ENCODE results near the gene HLA-DQA1. TPM values are rescaled to one million over a fixed set of nuclear protein-coding genes. Genes with fewer than 3 reads are reported as not detected.
"Not testable (repeated sequence)": the region's sequence is repeated elsewhere in the genome, so short reads cannot be mapped to it uniquely, and the experiment has no call there.

Gene HLA-DQA1
- total and polyA plus RNA-seq, 2 donors (not counting 1 experiment from before 2014, with no cell fraction given): 0.10 TPM; not detected in 1

DNA sequence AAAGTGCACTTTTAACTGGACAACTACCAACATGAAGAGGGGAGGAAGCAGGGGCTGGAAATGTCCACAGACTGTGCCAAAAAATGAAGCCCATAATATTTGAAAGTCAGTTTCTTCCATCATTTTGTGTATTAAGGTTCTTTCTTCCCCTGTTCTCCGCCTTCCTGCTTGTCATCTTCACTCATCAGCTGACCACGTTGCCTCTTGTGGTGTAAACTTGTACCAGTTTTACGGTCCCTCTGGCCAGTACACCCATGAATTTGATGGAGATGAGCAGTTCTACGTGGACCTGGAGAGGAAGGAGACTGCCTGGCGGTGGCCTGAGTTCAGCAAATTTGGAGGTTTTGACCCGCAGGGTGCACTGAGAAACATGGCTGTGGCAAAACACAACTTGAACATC is 3.9 kb downstream of the HLA-DQA1 start:
- TF ChIP-seq, protein P1, sequence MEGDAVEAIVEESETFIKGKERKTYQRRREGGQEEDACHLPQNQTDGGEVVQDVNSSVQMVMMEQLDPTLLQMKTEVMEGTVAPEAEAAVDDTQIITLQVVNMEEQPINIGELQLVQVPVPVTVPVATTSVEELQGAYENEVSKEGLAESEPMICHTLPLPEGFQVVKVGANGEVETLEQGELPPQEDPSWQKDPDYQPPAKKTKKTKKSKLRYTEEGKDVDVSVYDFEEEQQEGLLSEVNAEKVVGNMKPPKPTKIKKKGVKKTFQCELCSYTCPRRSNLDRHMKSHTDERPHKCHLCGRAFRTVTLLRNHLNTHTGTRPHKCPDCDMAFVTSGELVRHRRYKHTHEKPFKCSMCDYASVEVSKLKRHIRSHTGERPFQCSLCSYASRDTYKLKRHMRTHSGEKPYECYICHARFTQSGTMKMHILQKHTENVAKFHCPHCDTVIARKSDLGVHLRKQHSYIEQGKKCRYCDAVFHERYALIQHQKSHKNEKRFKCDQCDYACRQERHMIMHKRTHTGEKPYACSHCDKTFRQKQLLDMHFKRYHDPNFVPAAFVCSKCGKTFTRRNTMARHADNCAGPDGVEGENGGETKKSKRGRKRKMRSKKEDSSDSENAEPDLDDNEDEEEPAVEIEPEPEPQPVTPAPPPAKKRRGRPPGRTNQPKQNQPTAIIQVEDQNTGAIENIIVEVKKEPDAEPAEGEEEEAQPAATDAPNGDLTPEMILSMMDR (conservative IDR thresholded peaks at IDR 0.05 in 1 of 2, IDR thresholded peaks at IDR 0.05 in 1 of 2; ENCODE audit: low read depth in 1 of 2, low read length in 2 of 2): no peak
- no peak for TF ChIP-seq EZH2 (IDR thresholded peaks at IDR 0.05; ENCODE audit: low read length, missing control alignments)
- Histone ChIP-seq H3K27me3 (ENCODE audit: control insufficient read depth, insufficient read depth, low read length) (no peaks in the 10 kb centered on the region), H3K4me1 (ENCODE audit: control insufficient read depth, extremely low read depth, insufficient read depth, low read length) (no peaks in the 10 kb centered on the region), H3K79me2 (ENCODE audit: control insufficient read depth, insufficient read depth, low read length) (no peaks in the 10 kb centered on the region), H4K20me1 (ENCODE audit: control insufficient read depth, extremely low read depth, insufficient read depth, low read length) (no peaks in the 10 kb centered on the region), H2AFZ (ENCODE audit: low read length) (no peak overlapping the region), H3K4me3 (replicated peaks in 1 of 4; ENCODE audit: control extremely low read depth in 1 of 4, insufficient read depth in 1 of 4, low read depth in 3 of 4, low read length in 4 of 4) (no peak overlapping the region), H3K27ac (ENCODE audit: insufficient read depth, low read length) (no peak overlapping the region), H3K9me3 (ENCODE audit: control insufficient read depth, insufficient read depth, low read depth, low read length) (no peaks in the 10 kb centered on the region), H3K9ac (ENCODE audit: insufficient read depth, low read length) (no peak overlapping the region), H3K4me2 (ENCODE audit: extremely low read depth, insufficient read depth, low read length) (no peak overlapping the region), H3K36me3 (ENCODE audit: control insufficient read depth, insufficient read depth, low read length) (no peaks in the 10 kb centered on the region)
- no peak for DNase-seq (ENCODE audit: low read depth in 2 of 2)

DNA sequence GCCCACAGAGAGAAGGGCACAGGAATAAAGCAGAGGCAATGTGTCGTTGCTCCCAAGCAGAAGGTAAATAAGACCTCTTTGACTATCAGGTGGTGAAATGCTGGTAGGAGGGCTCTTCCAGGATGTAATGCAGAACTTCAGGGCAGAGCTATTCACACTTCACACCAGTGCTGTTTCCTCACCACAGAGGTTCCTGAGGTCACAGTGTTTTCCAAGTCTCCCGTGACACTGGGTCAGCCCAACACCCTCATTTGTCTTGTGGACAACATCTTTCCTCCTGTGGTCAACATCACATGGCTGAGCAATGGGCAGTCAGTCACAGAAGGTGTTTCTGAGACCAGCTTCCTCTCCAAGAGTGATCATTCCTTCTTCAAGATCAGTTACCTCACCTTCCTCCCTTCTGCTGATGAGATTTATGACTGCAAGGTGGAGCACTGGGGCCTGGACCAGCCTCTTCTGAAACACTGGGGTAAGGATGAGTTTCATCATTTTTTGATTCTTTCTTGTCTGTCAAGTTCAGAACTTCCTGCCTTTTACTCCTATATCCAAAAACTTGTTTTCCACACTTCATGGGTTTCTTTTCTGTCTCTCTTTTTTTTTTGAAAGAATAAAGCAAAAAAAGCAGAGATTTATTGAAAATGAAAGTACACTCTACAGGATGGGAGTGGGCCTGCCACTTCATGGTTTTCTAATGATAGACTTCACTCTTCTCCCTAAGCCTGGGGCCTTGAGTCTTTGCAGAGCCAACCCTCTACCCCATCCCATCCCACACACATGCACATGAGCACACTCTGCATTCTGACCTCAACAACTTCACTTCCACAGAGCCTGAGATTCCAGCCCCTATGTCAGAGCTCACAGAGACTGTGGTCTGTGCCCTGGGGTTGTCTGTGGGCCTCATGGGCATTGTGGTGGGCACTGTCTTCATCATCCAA is 4.8 kb downstream of the HLA-DQA1 start:
- H3K4me3 ChIP-seq (replicated peaks in 1 of 4; ENCODE audit: control extremely low read depth in 1 of 4, insufficient read depth in 1 of 4, low read depth in 3 of 4, low read length in 4 of 4); H3K4me2 ChIP-seq (ENCODE audit: extremely low read depth, insufficient read depth, low read length); H3K27me3 ChIP-seq (ENCODE audit: control insufficient read depth, insufficient read depth, low read length); H3K9ac ChIP-seq (ENCODE audit: insufficient read depth, low read length); H3K36me3 ChIP-seq (ENCODE audit: control insufficient read depth, insufficient read depth, low read length); H3K9me3 ChIP-seq (ENCODE audit: control insufficient read depth, insufficient read depth, low read depth, low read length); DNase-seq (ENCODE audit: low read depth in 2 of 2); H2AFZ ChIP-seq (ENCODE audit: low read length); H3K27ac ChIP-seq (ENCODE audit: insufficient read depth, low read length); H4K20me1 ChIP-seq (ENCODE audit: control insufficient read depth, extremely low read depth, insufficient read depth, low read length); H3K79me2 ChIP-seq (ENCODE audit: control insufficient read depth, insufficient read depth, low read length); H3K4me1 ChIP-seq (ENCODE audit: control insufficient read depth, extremely low read depth, insufficient read depth, low read length): not testable (repeated sequence)

DNA sequence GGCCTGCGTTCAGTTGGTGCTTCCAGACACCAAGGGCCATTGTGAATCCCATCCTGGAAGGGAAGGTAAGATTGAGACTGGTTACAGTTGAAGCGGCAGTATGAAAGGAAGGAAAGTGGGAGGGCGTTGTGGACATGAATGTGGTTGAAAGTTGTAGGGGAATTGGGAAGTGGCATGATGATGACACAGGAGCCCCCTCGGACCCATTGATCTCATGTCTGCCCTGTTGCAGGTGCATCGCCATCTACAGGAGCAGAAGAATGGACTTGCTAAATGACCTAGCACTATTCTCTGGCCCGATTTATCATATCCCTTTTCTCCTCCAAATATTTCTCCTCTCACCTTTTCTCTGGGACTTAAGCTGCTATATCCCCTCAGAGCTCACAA is 5.5 kb downstream of the HLA-DQA1 start:
- no peaks in the 10 kb centered on the region for H3K9me3 ChIP-seq (ENCODE audit: control insufficient read depth, insufficient read depth, low read depth, low read length)
- H3K9ac ChIP-seq (ENCODE audit: insufficient read depth, low read length): no peak overlapping the region
- no peak overlapping the region for H3K27ac ChIP-seq (ENCODE audit: insufficient read depth, low read length)
- no peaks in the 10 kb centered on the region for H3K36me3 ChIP-seq (ENCODE audit: control insufficient read depth, insufficient read depth, low read length)
- no peaks in the 10 kb centered on the region for H3K79me2 ChIP-seq (ENCODE audit: control insufficient read depth, insufficient read depth, low read length)
- H3K4me2 ChIP-seq (ENCODE audit: extremely low read depth, insufficient read depth, low read length): no peak overlapping the region
- no peak overlapping the region for H3K4me3 ChIP-seq (replicated peaks in 1 of 4; ENCODE audit: control extremely low read depth in 1 of 4, insufficient read depth in 1 of 4, low read depth in 3 of 4, low read length in 4 of 4)
- H3K4me1 ChIP-seq (ENCODE audit: control insufficient read depth, extremely low read depth, insufficient read depth, low read length): no peaks in the 10 kb centered on the region
- H4K20me1 ChIP-seq (ENCODE audit: control insufficient read depth, extremely low read depth, insufficient read depth, low read length): no peaks in the 10 kb centered on the region
- DNase-seq (ENCODE audit: low read depth in 2 of 2): no peak
- no peaks in the 10 kb centered on the region for H3K27me3 ChIP-seq (ENCODE audit: control insufficient read depth, insufficient read depth, low read length)
- no peak for TF ChIP-seq EZH2 (IDR thresholded peaks at IDR 0.05; ENCODE audit: low read length, missing control alignments)
- TF ChIP-seq, protein P1 (conservative IDR thresholded peaks at IDR 0.05 in 1 of 2, IDR thresholded peaks at IDR 0.05 in 1 of 2; ENCODE audit: low read depth in 1 of 2, low read length in 2 of 2): no peak
- no peak overlapping the region for H2AFZ ChIP-seq (ENCODE audit: low read length)
